PC-3 (cell line): Measurements from ENCODE around the gene GP9. TPM values are rescaled to one million over a fixed set of nuclear protein-coding genes. Genes with fewer than 3 reads are reported as not detected.

Experiments used
- ATAC-seq: fragments of 200-7000 bp; cut with Tn5 transposase; 2 replicates; pipeline ENCODE4 v1.9.1; 2020; ENCODE audit warnings: mild to moderate bottlenecking, moderate library complexity
- BruUV-seq: library from RNA; stranded (reverse); fragments of 400-500 nt; replicated peaks from 2 replicates; lab custom pipeline; 2021; lab: Mats Ljungman, UMichigan
- CTCF ChIA-PET: fragments of 300-600 bp; sonication (Branson Sonifier 250); formaldehyde crosslinking; loops from one replicate; lab custom pipeline; 2022; ENCODE audit warnings: antibody characterized with exemption; lab: Charles Lee
- POLR2A ChIA-PET: fragments of 300-600 bp; sonication (Branson Sonifier 250); formaldehyde crosslinking; loops from one replicate; lab custom pipeline; 2022; ENCODE audit warnings: antibody characterized with exemption; ENCODE audit not compliant: unreplicated experiment; lab: Charles Lee
- DNase-seq: peaks from one replicate; pipeline ENCODE4 v3.0.0-alpha.2; 2015
- H2AFZ ChIP-seq: fragments of 300-600 bp; sonication (generic); 2 replicates; pipeline ENCODE4 v1.6.0; 2016; ENCODE audit warnings: antibody characterized with exemption, low read length
- H3F3A ChIP-seq: fragments of 300-600 bp; sonication (generic); one replicate; pipeline ENCODE4 v1.6.0; 2017; ENCODE audit warnings: antibody characterized with exemption, low read length, control low read depth, mild to moderate bottlenecking; ENCODE audit not compliant: unreplicated experiment
- H3K27ac ChIP-seq: fragments of 300-600 bp; sonication (generic); 2 replicates; pipeline ENCODE4 v1.5.1; 2016; ENCODE audit warnings: mild to moderate bottlenecking, low read length
- H3K27me3 ChIP-seq: fragments of 300-600 bp; sonication (generic); 2 replicates; pipeline ENCODE4 v1.6.1; 2016; ENCODE audit warnings: low read length, mixed read lengths
- H3K36me3 ChIP-seq: fragments of 300-600 bp; sonication (generic); 2 replicates; pipeline ENCODE4 v1.6.1; 2016; ENCODE audit warnings: low read depth, mixed run types, low read length, mixed read lengths
- H3K4me1 ChIP-seq: fragments of 300-600 bp; sonication (generic); 2 replicates; pipeline ENCODE4 v1.5.1; 2016; ENCODE audit warnings: low read length; ENCODE audit not compliant: insufficient read depth
- H3K4me2 ChIP-seq: fragments of 300-600 bp; sonication (generic); 2 replicates; pipeline ENCODE4 v1.6.0; 2016; ENCODE audit warnings: low read length
- H3K4me3 ChIP-seq: fragments of 300-600 bp; sonication (generic); 2 replicates; pipeline ENCODE4 v1.5.1; 2016; ENCODE audit warnings: mild to moderate bottlenecking, low read length, mixed read lengths
- H3K79me2 ChIP-seq: fragments of 300-600 bp; sonication (generic); 2 replicates; pipeline ENCODE4 v1.6.1; 2017; ENCODE audit warnings: low read length, mixed read lengths
- H3K9ac ChIP-seq: fragments of 300-600 bp; sonication (generic); 2 replicates; pipeline ENCODE4 v1.6.0; 2016; ENCODE audit warnings: mild to moderate bottlenecking, low read length
- H3K9me2 ChIP-seq: fragments of 300-600 bp; sonication (generic); replicated peaks from 2 replicates; pipeline ENCODE4 v1.6.1; 2016; ENCODE audit warnings: mixed run types, low read length, mixed read lengths
- H3K9me3 ChIP-seq: fragments of 300-600 bp; sonication (generic); 2 replicates; pipeline ENCODE4 v1.6.1; 2016; ENCODE audit warnings: low read length, mixed read lengths
- H4K20me1 ChIP-seq: fragments of 300-600 bp; sonication (generic); 2 replicates; pipeline ENCODE4 v1.6.1; 2016; ENCODE audit warnings: low read length, mixed read lengths
- CTCF ChIP-seq: fragments of 300-600 bp; sonication (generic); conservative IDR thresholded peaks from 2 replicates; pipeline ENCODE4 v1.5.1; 2017; ENCODE audit warnings: antibody characterized with exemption, low read depth, mild to moderate bottlenecking, low read length
- EZH2 ChIP-seq: fragments of 300-600 bp; sonication (generic); IDR thresholded peaks from one replicate; pipeline ENCODE4 v1.6.1; 2017; ENCODE audit warnings: antibody characterized with exemption, mild to moderate bottlenecking, low read length; ENCODE audit not compliant: unreplicated experiment
- EZH2phosphoT487 ChIP-seq: fragments of 300-600 bp; sonication (generic); IDR thresholded peaks from 2 replicates; pipeline ENCODE4 v1.6.1; 2018; ENCODE audit warnings: mild to moderate bottlenecking, antibody characterized with exemption, low read length, borderline replicate concordance
- intact Hi-C: fragments of 100-400 bp; cut with micrococcal nuclease; formaldehyde crosslinking; loops from 2 replicates; pipeline ENCODE4 v1.9.0; 2023
- total RNA-seq: library from RNA; depleted of rRNA; stranded (reverse); fragments of >200 nt; gene quantifications from 2 replicates; pipeline ENCODE4 v1.2.3, GENCODE V29; 2014

GP9 gene
- total RNA-seq, 1 experiment from 2014 or later: not detected

- H3K4me1 ChIP-seq: no peaks in the 10 kb centered on the region
- no peaks in the 10 kb centered on the region for H4K20me1 ChIP-seq
- ChIA-PET CTCF (no interaction called here), POLR2A (no interaction called here)
- H3K4me3 ChIP-seq: no peak overlapping the region
- no peaks in the 10 kb centered on the region for H3F3A ChIP-seq
- no peaks in the 10 kb centered on the region for H3K79me2 ChIP-seq
- DNase-seq (no peak), ATAC-seq (no peak)
- no peak overlapping the region for H2AFZ ChIP-seq
- H3K27me3 ChIP-seq: no peaks in the 10 kb centered on the region
- no peaks in the 10 kb centered on the region for H3K9me3 ChIP-seq
- TF ChIP-seq EZH2 (no peak), CTCF (no peak), EZH2phosphoT487 (no peak)
- intact Hi-C loops: no loop called here
- no TSS peak for BruUV-seq
- H3K9ac ChIP-seq: no peak overlapping the region
- H3K9me2 ChIP-seq: no peaks in the 10 kb centered on the region
- H3K4me2 ChIP-seq: no peak overlapping the region
- H3K27ac ChIP-seq: no peak overlapping the region
- no peaks in the 10 kb centered on the region for H3K36me3 ChIP-seq
Observed at GRCh38 chr3:129070086-129070885, 9.7 kb downstream of the GP9 start.

- Histone ChIP-seq H3K9me2 (no peaks in the 10 kb centered on the region), H3K9me3 (no peaks in the 10 kb centered on the region), H2AFZ (no peak overlapping the region), H3F3A (no peaks in the 10 kb centered on the region), H3K4me1 (no peaks in the 10 kb centered on the region; the same call in 1 of the 2 replicates), H3K79me2 (no peaks in the 10 kb centered on the region), H3K27ac (no peak overlapping the region), H3K4me3 (no peak overlapping the region), H3K27me3 (no peaks in the 10 kb centered on the region), H3K36me3 (no peaks in the 10 kb centered on the region), H4K20me1 (no peaks in the 10 kb centered on the region), H3K4me2 (no peak overlapping the region), H3K9ac (no peak overlapping the region)
- BruUV-seq: no TSS peak
- peak; percentile 29; the same call in 1 of the 2 replicates for ATAC-seq
- no peak for TF ChIP-seq EZH2phosphoT487
- no peak for TF ChIP-seq EZH2
- TF ChIP-seq CTCF: no peak
- ChIA-PET POLR2A (no interaction called here), CTCF (no interaction called here)
- DNase-seq: peak; percentile 23
- intact Hi-C loops: no loop called here
Observed at GRCh38 chr3:129077222-129077621, 16.6 kb downstream of the GP9 start.

- H3K9me3 ChIP-seq: no peaks in the 10 kb centered on the region
- H3K4me2 ChIP-seq: no peak overlapping the region
- no peaks in the 10 kb centered on the region for H4K20me1 ChIP-seq
- no TSS peak for BruUV-seq
- H3F3A ChIP-seq: no peaks in the 10 kb centered on the region
- H3K27ac ChIP-seq: no peak overlapping the region
- ChIA-PET CTCF (no interaction called here), POLR2A (no interaction called here)
- no peak overlapping the region for H3K4me3 ChIP-seq
- no peaks in the 10 kb centered on the region; the same call in 1 of the 2 replicates for H3K4me1 ChIP-seq
- no peaks in the 10 kb centered on the region for H3K36me3 ChIP-seq
- no peak overlapping the region for H3K9ac ChIP-seq
- intact Hi-C loops: no loop called here
- ATAC-seq (no peak), DNase-seq (no peak)
- no peaks in the 10 kb centered on the region for H3K27me3 ChIP-seq
- no peak overlapping the region for H2AFZ ChIP-seq
- TF ChIP-seq CTCF: no peak
- no peak for TF ChIP-seq EZH2
- TF ChIP-seq EZH2phosphoT487: no peak
- H3K9me2 ChIP-seq: no peaks in the 10 kb centered on the region
- no peaks in the 10 kb centered on the region for H3K79me2 ChIP-seq
Observed at GRCh38 chr3:129078510-129078909, 17.9 kb downstream of the GP9 start.
